Kidney glomerular epithelial cell (primary cell): ENCODE data around the gene RPP30.
"Not testable (repeated sequence)": the region's sequence is repeated elsewhere in the genome, so short reads cannot be mapped to it uniquely, and the experiment has no call there.

Source experiments
- DNase-seq: peaks from one replicate; lab custom pipeline; 2025; lab: John Stamatoyannopoulos, UW

RPP30 gene

GRCh38 chr10:90872648-90873020 is 860 bp downstream of the RPP30 start:
- DNase-seq: no peak

GRCh38 chr10:90879062-90879461 is 7.3 kb downstream of the RPP30 start:
- DNase-seq: no peak

- peak; percentile 50 for DNase-seq
These were observed 8.4 kb downstream of the RPP30 start for GRCh38 chr10:90880059-90880719.

- DNase-seq: no peak
These were observed 12.7 kb downstream of the RPP30 start for GRCh38 chr10:90884431-90884830.

- DNase-seq: no peak
These were observed 13.4 kb downstream of the RPP30 start for GRCh38 chr10:90885176-90885575.

- no peak for DNase-seq
These were observed 15.8 kb downstream of the RPP30 start for GRCh38 chr10:90887555-90887954.

- DNase-seq: no peak
These were observed 16.6 kb downstream of the RPP30 start for GRCh38 chr10:90888387-90888786.

GRCh38 chr10:90889636-90890035 is 17.9 kb downstream of the RPP30 start:
- no peak for DNase-seq

GRCh38 chr10:90890347-90890746 is 18.6 kb downstream of the RPP30 start:
- no peak for DNase-seq

GRCh38 chr10:90893190-90893589 is 21.4 kb downstream of the RPP30 start:
- DNase-seq: no peak

GRCh38 chr10:90896916-90897315 is 25.1 kb downstream of the RPP30 start:
- not testable (repeated sequence) for DNase-seq

- DNase-seq: no peak
These were observed 34.2 kb downstream of the RPP30 start for GRCh38 chr10:90905925-90906324.

GRCh38 chr10:90906596-90906995 is 34.8 kb downstream of the RPP30 start:
- no peak for DNase-seq

GRCh38 chr10:90911133-90912051 is 39.6 kb downstream of the RPP30 start:
- DNase-seq: peak; percentile 70

GRCh38 chr10:90912174-90912573 is 40.4 kb downstream of the RPP30 start:
- no peak for DNase-seq

GRCh38 chr10:90912854-90913479 is 41.2 kb downstream of the RPP30 start:
- no peak for DNase-seq

- DNase-seq: no peak
These were observed 42.1 kb downstream of the RPP30 start for GRCh38 chr10:90913774-90914420.

- DNase-seq: no peak
These were observed 43.4 kb downstream of the RPP30 start for GRCh38 chr10:90914992-90915765.

GRCh38 chr10:90915766-90916075 is 43.9 kb downstream of the RPP30 start:
- no peak for DNase-seq

GRCh38 chr10:90916392-90917237 is 44.8 kb downstream of the RPP30 start:
- no peak for DNase-seq
